ENCODE results near the gene CFAP46.
"Not testable (repeated sequence)": the region's sequence is repeated elsewhere in the genome, so short reads cannot be mapped to it uniquely, and the experiment has no call there.

Gene CFAP46

GRCh38 chr10:132926777-132927650 is 15.4 kb downstream of the CFAP46 start:
- DNase-seq: no peak

- DNase-seq: no peak
Observed at GRCh38 chr10:132926070-132926469, 16.3 kb downstream of the CFAP46 start.

- no peak for DNase-seq
Observed at GRCh38 chr10:132925614-132926013, 16.8 kb downstream of the CFAP46 start.

- DNase-seq: no peak
Observed at GRCh38 chr10:132925071-132925561, 17.3 kb downstream of the CFAP46 start.

- no peak for DNase-seq
Observed at GRCh38 chr10:132924046-132924952, 18.1 kb downstream of the CFAP46 start.

- DNase-seq: not testable (repeated sequence)
Observed at GRCh38 chr10:132923384-132923783, 19.0 kb downstream of the CFAP46 start.

- DNase-seq: no peak
Observed at GRCh38 chr10:132922872-132923271, 19.5 kb downstream of the CFAP46 start.

GRCh38 chr10:132921818-132922807 is 20.3 kb downstream of the CFAP46 start:
- no peak for DNase-seq

GRCh38 chr10:132921086-132921485 is 21.3 kb downstream of the CFAP46 start:
- no peak for DNase-seq

- DNase-seq: no peak
Observed at GRCh38 chr10:132920101-132920925, 22.1 kb downstream of the CFAP46 start.

GRCh38 chr10:132919374-132920100 is 22.8 kb downstream of the CFAP46 start:
- no peak for DNase-seq

GRCh38 chr10:132918617-132919373 is 23.6 kb downstream of the CFAP46 start:
- DNase-seq: no peak

- no peak for DNase-seq
Observed at GRCh38 chr10:132918264-132918616, 24.1 kb downstream of the CFAP46 start.

GRCh38 chr10:132916956-132917666 is 25.3 kb downstream of the CFAP46 start:
- DNase-seq: no peak

GRCh38 chr10:132916421-132916841 is 25.9 kb downstream of the CFAP46 start:
- DNase-seq: no peak

GRCh38 chr10:132915411-132915810 is 27.0 kb downstream of the CFAP46 start:
- no peak for DNase-seq

GRCh38 chr10:132914732-132915131 is 27.6 kb downstream of the CFAP46 start:
- no peak for DNase-seq

- no peak for DNase-seq
Observed at GRCh38 chr10:132913559-132914115, 28.7 kb downstream of the CFAP46 start.
